ENCODE data around the gene TP53.
"Not testable (repeated sequence)": the region's sequence is repeated elsewhere in the genome, so short reads cannot be mapped to it uniquely, and the experiment has no call there.

Gene TP53

DNA sequence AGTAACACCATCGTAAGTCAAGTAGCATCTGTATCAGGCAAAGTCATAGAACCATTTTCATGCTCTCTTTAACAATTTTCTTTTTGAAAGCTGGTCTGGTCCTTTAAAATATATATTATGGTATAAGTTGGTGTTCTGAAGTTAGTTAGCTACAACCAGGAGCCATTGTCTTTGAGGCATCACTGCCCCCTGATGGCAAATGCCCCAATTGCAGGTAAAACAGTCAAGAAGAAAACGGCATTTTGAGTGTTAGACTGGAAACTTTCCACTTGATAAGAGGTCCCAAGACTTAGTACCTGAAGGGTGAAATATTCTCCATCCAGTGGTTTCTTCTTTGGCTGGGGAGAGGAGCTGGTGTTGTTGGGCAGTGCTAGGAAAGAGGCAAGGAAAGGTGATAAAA lies 14.1 kb downstream of the TP53 start:
- DNase-seq, result peak; percentile 24

DNA sequence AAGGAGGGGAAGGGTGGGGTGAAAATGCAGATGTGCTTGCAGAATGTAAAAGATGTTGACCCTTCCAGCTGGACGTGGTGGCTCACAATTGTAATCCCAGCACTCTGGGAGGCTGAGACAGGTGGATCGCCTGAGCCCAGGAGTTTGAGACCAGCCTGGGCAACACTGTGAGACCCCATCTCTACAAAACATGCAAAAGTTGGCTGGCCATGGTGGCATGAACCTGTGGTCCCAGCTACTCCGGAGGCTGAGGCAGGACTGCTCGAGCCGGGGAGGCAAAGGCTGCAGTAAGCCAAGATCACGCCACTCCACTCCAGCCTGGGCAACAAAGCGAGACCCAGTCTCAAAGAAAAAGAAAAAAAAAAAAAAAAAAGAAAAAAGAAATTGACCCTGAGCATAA lies 18.8 kb downstream of the TP53 start:
- no peak for DNase-seq

DNA sequence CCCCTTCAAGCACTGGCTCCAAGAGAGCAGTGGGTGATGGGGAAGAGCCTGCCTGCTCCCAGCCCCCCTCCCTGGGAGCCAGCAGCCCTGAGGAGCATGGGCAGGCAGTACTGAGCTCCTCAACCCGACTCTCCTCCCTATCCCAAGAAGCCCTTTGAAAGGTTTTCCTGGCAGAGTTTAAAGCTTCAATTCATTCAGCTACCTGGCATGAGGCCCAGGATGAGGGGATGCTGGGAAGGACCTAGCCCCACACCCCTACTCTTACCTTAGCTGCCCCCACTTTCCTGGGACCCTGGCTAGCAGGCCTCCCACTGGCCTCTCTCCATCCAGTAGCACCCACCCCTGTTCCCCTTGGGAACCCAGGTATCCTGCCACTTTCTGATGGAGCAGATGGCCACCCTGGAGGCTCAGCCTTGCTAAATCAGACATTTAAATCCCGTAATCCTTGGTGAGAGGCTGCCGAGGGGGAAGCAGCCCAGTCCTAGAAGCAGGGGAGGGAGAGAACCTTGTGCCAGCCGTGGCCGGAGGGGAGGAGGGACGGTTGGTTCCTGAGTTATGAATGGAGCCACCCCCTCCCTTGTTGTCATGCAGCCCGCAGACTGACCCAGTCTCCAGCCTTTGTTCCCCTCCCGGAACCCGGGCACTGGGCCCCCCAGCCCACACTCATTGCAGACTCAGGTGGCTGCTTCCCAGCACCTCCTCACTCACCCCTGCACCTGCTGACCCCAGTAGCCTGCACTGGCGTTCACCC lies 19.5 kb downstream of the TP53 start:
- DNase-seq, result no peak

DNA sequence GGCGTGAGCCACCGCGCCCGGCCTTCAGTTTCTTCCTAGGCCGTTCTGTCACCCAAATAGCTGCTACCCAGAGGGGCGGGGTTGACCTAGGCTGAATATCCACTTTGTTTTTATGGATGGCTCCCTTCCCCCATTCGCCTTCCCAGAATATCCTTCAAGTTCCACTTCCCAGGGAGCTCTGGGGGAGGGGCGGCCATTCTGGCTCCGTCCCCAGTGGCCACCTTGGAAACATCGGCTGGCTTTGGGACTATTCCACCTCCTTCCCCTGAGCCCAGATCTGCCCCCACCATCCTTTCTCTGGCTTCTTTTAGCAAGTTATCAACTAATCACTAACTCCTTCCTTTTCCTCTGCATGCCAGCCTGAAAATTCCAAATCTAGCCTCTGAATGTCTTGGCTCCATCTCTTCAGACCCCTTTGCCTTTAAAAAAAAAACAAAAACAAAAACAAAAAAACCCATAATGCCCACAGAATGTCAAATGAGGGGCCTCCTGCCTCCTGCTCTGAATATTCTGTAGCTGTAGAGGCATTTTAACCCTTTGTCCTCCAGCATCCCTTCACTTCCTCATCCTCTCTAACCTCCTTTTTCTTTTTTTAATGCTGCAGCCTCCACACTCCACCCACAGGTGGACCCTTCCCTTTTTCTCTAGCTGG lies 30.2 kb downstream of the TP53 start:
- no peak for DNase-seq

DNA sequence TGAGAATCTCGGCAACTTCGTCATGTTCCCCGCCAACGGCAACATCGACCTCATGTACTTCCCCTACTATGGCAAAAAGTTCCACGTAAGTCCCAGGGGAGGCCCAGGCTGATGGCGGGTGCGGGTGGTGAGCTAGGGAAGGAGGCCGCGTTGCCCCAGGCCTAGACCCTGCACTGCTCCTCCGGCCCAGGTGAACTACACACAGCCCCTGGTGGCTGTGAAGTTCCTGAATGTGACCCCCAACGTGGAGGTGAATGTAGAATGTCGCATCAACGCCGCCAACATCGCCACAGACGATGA lies 31.8 kb downstream of the TP53 start:
- no peak for DNase-seq

DNA sequence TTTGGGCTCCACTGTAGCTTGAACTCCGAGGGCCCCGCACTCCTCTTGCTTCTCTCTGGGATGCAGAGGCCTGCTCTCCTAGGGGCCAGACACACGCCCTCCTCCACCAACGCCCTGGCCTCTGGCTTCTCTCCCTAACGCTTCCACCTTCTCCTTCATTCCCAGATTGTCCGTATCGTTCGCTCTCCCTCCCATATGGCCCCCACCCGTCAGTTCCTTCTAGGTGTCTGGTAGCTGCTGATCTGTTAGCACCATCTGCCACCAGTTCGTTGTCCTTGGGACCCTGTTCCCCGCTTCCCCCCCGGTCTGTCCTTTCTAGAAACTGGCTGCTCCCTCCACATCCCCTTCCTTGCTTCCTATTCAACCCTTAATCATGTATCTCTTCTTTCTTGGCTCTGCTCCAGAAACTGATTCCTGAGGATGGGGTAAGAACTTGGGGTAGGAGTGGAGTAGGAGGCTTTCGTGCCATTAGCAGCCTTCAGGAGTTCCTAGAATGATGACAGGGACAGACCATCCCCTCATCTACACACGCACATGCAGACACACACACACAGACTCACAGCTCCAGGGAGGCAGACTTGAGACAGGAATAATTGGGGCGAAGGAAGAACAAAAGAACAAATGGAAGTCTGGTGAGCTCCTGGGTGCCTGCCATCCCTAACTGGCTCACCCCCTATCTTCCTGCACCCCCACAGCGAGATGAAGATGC lies 32.3 kb downstream of the TP53 start:
- DNase-seq, result no peak

DNA sequence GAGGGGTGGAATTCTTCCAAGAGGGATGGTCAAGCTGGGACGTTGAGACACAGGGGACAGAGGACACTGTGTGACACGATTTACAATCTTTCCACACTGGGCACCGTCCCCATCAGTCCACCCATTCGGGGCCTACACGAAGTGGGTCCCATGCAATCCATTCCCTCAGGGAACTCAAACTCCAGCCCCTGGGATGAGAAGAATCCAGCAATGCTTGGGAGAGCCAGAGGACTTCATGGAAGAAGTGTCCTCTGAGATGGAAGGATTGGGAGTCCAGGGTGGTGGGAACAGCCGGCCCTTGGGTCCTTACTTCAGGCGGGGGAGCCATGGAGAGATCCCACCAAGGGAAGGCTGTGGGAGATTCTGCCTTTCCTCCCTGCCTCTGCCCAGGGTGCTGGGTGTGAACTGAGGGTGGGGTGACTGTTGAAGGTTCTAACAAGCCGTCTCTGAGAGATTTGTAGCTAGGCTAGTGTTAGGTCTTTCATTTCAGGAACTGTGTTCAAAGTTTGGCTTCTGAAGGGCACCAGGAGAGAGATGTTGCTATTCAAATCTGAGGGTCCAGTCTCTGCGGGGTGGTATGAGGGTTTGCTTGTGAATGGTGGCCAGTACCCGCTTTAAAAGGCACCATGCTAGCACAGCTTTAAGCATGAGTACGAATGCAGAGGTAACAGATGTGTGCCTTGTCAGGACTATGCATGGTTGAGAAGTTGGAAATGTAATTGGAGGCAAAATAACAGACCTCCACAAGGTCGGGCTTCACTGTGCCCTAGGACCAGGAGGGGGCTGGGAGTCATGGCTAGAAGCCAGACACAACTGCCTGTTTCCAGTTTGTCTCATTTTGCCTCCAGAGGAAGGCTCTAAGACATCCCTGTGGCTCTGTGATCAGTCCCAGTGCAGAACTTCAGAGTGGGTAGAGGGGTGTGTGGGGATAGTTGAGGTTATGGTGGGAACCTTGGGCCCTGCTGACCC lies 34.6 kb downstream of the TP53 start:
- DNase-seq, result no peak

DNA sequence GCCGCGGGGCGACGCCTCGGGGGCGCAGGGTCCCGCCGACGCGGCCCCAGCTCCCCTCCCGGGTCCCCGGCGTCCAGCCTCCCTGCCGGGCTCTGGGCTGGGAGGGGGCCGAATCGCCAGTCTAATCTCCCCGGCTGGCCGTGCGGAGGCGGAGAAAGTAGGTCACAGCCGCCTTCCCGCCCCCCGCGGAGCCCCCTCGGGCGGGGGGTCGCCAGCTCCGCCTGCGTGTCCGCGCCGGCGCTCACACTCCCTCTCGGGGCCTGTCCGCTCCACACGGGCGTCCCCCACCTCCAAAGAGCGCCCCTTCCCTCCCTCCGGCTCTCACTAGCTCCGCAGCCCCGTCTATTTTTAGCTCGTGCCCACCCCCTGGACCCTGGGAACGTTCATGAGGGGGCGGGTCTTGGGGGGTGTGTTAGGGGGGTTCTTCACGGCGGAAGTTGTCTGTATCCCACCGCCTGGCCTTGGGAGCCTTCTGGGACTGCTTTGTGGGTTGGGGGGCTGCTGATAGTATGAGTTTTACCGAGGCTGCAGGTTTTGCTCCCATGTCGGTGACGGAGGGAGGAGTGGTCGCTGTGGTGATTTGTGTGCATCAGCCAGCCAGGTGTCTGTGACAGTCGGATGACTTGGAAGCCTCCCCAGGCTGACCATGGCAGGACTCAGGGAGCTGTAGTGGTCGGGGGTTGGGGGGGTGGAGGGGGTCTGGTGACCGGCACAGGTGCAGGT lies 35.5 kb downstream of the TP53 start:
- no peak for DNase-seq

DNA sequence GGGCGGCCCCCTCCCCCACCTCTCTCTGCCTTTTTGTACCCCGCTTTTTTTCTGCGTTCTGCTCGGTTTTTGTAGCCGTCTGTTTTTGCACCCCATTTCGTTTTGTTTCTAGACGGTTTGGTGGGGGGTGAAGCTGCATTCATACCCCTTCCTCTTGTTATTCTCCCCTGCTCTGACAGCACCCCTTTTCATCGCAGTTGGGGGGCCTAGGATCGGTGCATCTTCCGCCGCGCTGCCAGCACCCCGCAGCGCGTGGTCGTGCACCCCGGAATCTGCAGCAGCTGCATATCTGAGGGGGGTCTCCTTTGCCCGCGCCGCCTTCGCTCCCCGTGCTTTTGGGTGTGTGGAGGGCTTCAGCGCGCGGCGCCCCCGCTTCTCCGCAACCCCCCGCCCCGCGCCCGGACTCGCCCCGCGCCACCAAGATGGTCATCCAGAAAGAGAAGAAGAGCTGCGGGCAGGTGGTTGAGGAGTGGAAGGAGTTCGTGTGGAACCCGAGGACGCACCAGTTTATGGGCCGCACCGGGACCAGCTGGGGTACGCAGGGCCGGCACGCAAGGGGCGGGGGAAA lies 36.1 kb downstream of the TP53 start:
- no peak for DNase-seq

DNA sequence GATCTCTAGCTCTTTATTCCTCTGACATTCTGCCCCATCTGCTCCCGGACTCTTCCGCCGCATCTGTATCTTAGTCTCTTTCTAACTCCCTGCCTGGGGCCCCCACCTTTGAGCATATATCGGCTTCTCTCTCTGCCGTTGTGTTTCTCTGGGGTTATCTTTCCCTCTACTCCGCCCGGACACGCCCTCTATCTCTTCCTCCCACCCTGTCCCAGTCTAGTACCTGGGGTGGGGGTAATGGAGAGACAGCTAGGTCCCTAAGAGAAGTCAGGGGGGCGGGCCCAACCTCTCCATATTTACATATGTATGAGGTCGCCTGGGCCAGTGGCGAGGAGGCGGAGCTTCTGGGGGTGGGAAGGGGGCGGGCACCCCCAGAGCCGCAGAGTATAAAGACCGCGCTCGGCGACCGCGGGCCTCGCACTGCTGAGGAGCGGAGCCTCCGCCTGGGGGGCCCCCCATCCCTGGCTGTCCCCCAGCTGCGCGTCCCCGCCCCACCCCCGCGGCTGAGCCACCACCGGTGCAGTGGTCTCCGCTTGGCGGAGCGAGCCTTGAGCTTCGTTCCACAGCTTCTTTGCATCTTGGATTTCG lies 36.7 kb downstream of the TP53 start, which contains the start of gene ATP1B2:
Gene ATP1B2, plus strand, starts transcription at position 418 of the 588 bp plus-strand sequence. CDS start 593 bp downstream, outside the sequence.
- DNase-seq, result peak; percentile 77

DNA sequence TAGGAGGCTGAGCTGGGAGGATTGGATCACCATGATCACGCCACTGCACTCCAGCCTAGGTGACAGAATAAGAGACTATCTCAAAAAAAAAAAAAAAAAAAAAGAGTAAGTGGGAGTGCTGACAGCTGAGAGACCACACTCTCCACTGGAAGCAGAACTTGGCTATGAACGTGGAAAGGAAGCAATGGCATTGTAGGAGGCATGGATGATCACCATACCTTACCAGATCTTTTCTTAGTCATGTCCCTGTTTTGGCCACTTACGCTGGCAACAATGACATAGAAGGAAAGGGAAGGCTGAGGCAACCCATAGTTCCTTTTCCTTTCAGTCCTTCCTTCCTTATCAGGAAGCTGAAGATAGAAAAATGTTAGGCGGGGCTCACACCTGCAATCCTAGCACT lies 40.3 kb downstream of the TP53 start:
- no peak for DNase-seq

DNA sequence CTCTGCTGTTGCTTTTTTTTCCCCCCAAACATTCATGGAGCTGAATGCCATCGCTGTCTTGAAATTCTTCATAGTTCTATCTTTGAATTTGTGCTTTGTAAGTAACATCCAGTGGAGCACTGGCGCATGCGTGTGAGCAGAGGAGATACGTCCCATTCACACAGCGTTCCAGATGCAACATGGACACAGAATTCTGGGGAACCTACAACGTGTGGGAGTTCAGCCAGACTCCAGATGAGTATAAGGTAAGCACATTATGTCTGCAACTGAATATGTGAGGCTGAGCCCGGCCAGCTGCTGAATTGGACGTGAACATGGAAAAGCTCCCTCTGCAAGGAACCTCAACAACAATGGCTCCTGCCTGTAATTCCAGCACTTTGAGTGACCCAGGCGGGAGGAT lies 40.8 kb downstream of the TP53 start:
- no peak for DNase-seq

DNA sequence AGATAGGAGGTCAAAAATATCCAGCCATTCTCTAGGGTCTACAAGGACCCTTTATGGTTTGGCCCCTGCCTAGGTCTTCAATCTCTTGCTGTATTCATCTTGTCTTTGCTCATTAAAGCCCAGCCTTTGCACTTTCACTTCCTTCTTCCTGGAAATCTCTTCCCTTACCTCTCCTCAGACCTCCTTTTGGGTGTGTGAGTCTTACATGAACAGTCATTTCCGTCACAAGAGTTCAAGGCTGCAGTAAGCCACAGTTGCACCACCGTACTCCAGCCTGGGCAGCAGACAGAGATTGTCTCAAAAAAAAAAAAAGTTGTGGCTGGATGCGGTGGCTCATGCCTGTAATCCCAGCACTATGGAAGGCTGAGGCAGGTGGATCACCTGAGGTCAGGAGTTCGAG lies 42.5 kb downstream of the TP53 start:
- peak; percentile 65 for DNase-seq

DNA sequence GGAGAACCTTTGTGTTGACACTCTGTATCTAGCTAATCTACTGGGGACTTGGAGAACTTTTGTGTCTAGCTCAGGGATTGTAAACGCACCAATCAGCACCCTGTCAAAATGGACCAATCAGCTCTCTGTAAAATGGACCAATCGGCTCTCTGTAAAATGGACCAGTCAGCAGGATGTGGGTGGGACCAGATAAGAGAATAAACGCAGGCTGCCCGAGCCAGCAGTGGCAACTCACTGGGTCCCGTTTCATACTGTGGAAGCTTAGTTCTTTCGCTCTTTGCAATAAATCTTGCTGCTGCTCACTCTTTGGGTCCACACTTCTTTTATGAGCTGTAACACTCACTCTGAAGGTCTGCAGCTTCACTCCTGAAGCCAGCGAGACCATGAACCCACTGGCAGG lies 45.7 kb downstream of the TP53 start:
- not testable (repeated sequence) for DNase-seq

DNA sequence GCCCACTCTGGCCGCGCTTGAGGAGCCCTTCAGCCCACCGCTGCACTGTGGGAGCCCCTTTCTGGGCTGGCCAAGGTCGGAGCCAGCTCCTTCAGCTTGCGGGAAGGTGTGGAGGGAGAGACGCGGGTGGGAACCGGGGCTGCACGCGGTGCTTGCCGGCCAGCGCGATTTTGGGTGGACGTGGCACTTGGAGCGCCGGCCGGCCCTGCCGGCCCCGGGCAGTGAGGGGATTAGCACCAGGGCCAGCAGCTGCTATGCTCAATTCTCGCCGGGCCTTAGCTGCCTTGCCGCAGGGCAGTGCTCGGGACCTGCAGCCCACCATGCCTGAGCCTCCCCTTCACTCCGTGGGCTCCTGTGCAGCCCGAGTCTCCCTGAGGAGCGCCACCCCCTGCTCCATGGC lies 46.5 kb downstream of the TP53 start:
- DNase-seq, result no peak

DNA sequence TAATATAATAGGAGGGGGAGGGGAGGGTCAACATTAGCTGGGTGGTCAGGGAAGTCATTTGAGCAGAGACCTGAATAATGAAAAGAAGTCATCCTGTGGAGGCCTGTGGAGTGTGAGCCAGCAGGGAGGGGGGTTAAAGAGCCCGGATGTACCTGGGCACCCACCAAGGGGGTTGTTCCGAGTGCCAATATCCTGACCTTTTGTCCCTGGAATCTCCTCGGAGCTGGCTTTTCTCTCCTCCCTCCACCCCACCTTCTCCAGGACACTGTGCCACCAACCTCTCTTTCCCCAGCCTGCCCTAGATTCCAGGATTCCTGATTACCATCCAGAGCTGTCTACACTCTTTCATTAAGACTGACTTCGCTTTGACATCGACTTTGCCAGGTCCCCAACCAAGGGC lies 51.1 kb downstream of the TP53 start:
- no peak for DNase-seq

DNA sequence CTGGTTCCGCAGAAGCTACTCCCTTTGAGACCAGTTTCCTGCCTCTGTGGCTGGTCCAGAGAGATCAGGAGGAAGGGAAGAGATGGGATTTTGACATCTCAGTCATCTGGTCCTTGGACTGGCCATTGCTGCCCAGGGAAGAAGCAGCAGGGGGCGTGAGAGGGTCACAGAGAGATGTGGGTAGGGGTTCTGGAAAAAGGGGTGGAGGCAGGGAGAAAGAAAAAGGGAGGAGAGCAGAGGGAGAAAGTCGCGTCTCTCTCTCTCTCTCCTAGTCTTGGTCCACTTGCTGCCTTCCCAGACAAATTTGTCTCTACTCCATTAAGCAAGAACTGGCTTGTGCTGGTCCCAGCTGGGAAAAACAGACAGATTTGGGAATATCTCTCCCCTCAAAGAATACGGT lies 52.9 kb downstream of the TP53 start:
- no peak for DNase-seq

DNA sequence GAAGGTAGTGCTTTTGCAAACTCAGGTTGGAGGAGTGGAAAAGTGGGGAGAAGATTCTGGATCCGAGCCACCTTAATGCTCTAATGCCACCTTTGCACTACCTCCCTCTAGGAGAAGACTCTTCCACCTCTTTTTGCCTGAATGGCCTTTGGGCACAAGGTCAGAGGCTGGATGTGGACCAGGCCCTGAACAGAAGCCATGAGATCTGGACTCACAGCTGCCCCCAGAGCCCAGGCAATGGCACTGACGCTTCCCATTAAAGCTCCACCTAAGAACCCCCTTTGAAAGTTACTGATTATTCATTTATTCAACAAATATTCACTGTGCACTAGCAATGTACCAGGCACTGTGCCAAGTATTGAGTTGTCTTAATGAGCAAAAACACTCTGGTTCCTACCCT lies 54.2 kb downstream of the TP53 start:
- no peak for DNase-seq

DNA sequence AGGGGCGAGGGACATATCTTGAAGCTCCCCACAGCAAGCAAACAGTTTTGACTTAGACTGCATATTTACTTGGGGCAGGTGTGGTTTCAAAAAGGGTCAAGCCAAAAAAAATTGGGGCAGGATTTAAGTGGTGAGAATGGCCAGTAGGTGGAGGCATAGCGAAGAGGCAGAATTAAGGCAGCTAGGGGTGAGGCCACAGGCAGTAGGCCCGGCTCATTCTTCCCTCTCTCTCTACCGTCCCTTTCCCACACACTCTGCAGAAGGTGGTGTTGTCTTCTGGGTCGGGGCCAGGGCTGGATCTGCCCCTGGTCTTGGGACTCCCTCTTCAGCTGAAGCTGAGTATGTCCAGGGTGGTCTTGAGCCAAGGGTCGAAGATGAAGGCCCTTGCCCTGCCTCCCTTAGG lies 54.8 kb downstream of the TP53 start:
- peak; percentile 37 for DNase-seq

DNA sequence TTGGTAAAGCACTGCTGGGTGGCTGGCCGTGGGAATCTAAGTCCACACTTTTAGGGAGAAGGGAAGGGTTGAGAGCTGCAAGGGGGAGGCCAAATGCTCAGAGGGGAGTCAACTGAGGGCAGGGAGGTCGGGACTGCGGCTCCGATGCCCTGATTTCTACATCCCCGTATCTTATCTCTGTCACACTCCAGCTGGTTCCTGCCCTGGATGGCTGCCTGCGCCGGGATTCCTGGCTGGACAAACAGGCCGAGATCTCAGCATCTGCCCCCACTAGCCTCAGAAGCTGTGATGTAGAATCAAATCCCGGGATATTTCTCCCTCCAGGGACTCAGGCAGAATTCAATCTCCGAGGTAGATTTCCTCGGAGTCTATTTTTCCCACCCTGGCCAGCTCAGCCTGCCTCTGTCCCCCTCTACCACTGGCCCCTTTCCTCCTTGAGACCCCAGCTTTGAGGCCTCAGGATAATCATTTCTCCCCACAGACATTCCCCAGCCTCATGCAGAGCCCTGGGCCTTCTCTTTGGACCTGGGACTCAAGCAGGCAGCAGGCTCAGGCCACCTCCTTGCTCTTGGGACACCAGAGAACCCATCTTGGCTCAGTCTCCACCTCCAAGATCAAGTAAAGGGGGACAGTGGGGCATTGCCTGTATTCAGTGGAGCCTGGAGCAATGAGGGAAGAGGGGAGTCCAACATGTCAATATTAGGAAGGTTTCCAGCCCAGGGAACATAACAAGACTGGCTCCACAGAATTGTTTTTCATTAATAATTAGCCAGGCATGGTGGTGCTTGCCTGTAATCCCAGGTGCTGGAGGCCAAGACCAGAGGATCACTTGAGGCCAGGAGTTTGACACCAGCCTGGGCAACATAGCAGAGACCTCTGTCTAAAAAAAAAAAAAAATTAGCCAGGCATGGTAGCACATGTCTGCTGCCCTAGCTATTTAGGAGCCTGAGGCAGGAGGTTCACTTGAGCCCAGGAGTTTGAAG lies 55.6 kb downstream of the TP53 start:
- no peak for DNase-seq
